ENCODE results near the gene ATOSB.

DNA sequence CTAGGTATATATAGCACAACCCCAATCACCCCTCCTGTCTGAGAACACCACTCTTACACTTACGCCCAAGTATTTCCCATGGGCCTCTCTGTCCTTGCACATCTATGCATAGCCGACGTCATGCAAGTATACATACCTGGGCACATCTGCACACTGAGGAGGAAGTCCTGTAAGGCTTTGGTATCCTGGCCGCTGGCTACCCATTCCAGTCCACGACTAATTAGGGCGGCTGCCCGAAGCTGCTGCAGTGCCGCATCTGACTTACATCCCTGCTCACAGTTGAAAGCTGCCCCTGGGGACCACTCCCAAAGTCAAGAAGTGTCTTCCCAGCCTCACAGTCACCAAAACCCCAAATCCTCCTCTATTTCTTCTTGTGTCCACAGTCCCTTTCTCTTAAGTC lies 40.9 kb downstream of the ATOSB start:
- TF ChIP-seq EP300 (IDR thresholded peaks at IDR 0.05; ENCODE audit: low read length) (no peak), YY1 (IDR thresholded peaks at IDR 0.05; ENCODE audit: borderline replicate concordance in 1 of 3, control insufficient read depth in 1 of 3, extremely low read depth in 1 of 3, insufficient read depth in 3 of 3, insufficient read length in 1 of 3, insufficient replicate concordance in 2 of 3, low read depth in 1 of 3, low read length in 2 of 3) (no peak), GTF2F1 (IDR thresholded peaks at IDR 0.05; ENCODE audit: low read depth, low read length) (no peak), ARNT (IDR thresholded peaks at IDR 0.05) (no peak)
- TF ChIP-seq, protein P1, sequence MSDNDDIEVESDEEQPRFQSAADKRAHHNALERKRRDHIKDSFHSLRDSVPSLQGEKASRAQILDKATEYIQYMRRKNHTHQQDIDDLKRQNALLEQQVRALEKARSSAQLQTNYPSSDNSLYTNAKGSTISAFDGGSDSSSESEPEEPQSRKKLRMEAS (CRISPR knock-in tag; IDR thresholded peaks at IDR 0.05), result no peak
- TF ChIP-seq, protein P2, sequence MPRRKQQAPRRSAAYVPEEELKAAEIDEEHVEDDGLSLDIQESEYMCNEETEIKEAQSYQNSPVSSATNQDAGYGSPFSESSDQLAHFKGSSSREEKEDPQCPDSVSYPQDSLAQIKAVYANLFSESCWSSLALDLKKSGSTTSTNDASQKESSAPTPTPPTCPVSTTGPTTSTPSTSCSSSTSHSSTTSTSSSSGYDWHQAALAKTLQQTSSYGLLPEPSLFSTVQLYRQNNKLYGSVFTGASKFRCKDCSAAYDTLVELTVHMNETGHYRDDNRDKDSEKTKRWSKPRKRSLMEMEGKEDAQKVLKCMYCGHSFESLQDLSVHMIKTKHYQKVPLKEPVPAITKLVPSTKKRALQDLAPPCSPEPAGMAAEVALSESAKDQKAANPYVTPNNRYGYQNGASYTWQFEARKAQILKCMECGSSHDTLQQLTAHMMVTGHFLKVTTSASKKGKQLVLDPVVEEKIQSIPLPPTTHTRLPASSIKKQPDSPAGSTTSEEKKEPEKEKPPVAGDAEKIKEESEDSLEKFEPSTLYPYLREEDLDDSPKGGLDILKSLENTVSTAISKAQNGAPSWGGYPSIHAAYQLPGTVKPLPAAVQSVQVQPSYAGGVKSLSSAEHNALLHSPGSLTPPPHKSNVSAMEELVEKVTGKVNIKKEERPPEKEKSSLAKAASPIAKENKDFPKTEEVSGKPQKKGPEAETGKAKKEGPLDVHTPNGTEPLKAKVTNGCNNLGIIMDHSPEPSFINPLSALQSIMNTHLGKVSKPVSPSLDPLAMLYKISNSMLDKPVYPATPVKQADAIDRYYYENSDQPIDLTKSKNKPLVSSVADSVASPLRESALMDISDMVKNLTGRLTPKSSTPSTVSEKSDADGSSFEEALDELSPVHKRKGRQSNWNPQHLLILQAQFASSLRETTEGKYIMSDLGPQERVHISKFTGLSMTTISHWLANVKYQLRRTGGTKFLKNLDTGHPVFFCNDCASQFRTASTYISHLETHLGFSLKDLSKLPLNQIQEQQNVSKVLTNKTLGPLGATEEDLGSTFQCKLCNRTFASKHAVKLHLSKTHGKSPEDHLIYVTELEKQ (CRISPR knock-in tag; IDR thresholded peaks at IDR 0.05), result no peak
- TF ChIP-seq, protein P3, sequence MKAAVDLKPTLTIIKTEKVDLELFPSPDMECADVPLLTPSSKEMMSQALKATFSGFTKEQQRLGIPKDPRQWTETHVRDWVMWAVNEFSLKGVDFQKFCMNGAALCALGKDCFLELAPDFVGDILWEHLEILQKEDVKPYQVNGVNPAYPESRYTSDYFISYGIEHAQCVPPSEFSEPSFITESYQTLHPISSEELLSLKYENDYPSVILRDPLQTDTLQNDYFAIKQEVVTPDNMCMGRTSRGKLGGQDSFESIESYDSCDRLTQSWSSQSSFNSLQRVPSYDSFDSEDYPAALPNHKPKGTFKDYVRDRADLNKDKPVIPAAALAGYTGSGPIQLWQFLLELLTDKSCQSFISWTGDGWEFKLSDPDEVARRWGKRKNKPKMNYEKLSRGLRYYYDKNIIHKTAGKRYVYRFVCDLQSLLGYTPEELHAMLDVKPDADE (conservative IDR thresholded peaks at IDR 0.05; ENCODE audit: control insufficient read depth, low read depth, low read length), result no peak
